Neural cell (in vitro differentiated cells): ENCODE data around the gene XRCC3.

Experiments used
- EP300 ChIP-seq: fragments of 450-650 bp; conservative IDR thresholded peaks from 2 replicates; pipeline ENCODE4 v1.6.1; 2014; ENCODE audit warnings: antibody characterized with exemption, mild to moderate bottlenecking, moderate library complexity; ENCODE audit not compliant: poor library complexity, severe bottlenecking
- EZH2 ChIP-seq: fragments of 200-600, 300-800 bp; shearing (Covaris generic), sonication (generic); IDR thresholded peaks from 2 replicates; pipeline ENCODE4 v1.6.1; 2014; ENCODE audit warnings: antibody characterized with exemption, low read length, borderline replicate concordance, mild to moderate bottlenecking; ENCODE audit not compliant: insufficient read depth, poor library complexity, severe bottlenecking
- POLR2AphosphoS5 ChIP-seq: IDR thresholded peaks from 2 replicates; pipeline ENCODE4 v1.6.1; 2012
- RAD21 ChIP-seq: fragments of 450-650 bp; conservative IDR thresholded peaks from 2 replicates; pipeline ENCODE4 v1.6.1; 2014; ENCODE audit warnings: antibody characterized with exemption, mild to moderate bottlenecking, moderate library complexity
- SMC3 ChIP-seq: fragments of 450-650 bp; conservative IDR thresholded peaks from 2 replicates; pipeline ENCODE4 v1.6.1; 2014; ENCODE audit warnings: antibody characterized with exemption, mild to moderate bottlenecking, moderate library complexity; ENCODE audit not compliant: poor library complexity
- TAF1 ChIP-seq: IDR thresholded peaks from 2 replicates; pipeline ENCODE4 v1.6.1; 2012; ENCODE audit warnings: low read depth
- TF ChIP-seq, protein P1 (sequence below): fragments of 450-650 bp; IDR thresholded peaks from 2 replicates; pipeline ENCODE4 v1.5.1; 2014; ENCODE audit warnings: antibody characterized with exemption, mild to moderate bottlenecking, moderate library complexity; ENCODE audit not compliant: poor library complexity, severe bottlenecking
- TF ChIP-seq, protein P2 (sequence below): IDR thresholded peaks from 2 replicates; pipeline ENCODE4 v1.6.1; 2012; ENCODE audit warnings: borderline replicate concordance

GRCh38 chr14:103694572-103695026 lies 20.7 kb downstream of the XRCC3 start:
- TF ChIP-seq TAF1, result no peak
- no peak for TF ChIP-seq POLR2AphosphoS5
- TF ChIP-seq, protein P1, sequence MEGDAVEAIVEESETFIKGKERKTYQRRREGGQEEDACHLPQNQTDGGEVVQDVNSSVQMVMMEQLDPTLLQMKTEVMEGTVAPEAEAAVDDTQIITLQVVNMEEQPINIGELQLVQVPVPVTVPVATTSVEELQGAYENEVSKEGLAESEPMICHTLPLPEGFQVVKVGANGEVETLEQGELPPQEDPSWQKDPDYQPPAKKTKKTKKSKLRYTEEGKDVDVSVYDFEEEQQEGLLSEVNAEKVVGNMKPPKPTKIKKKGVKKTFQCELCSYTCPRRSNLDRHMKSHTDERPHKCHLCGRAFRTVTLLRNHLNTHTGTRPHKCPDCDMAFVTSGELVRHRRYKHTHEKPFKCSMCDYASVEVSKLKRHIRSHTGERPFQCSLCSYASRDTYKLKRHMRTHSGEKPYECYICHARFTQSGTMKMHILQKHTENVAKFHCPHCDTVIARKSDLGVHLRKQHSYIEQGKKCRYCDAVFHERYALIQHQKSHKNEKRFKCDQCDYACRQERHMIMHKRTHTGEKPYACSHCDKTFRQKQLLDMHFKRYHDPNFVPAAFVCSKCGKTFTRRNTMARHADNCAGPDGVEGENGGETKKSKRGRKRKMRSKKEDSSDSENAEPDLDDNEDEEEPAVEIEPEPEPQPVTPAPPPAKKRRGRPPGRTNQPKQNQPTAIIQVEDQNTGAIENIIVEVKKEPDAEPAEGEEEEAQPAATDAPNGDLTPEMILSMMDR, result no peak
- TF ChIP-seq, protein P2, sequence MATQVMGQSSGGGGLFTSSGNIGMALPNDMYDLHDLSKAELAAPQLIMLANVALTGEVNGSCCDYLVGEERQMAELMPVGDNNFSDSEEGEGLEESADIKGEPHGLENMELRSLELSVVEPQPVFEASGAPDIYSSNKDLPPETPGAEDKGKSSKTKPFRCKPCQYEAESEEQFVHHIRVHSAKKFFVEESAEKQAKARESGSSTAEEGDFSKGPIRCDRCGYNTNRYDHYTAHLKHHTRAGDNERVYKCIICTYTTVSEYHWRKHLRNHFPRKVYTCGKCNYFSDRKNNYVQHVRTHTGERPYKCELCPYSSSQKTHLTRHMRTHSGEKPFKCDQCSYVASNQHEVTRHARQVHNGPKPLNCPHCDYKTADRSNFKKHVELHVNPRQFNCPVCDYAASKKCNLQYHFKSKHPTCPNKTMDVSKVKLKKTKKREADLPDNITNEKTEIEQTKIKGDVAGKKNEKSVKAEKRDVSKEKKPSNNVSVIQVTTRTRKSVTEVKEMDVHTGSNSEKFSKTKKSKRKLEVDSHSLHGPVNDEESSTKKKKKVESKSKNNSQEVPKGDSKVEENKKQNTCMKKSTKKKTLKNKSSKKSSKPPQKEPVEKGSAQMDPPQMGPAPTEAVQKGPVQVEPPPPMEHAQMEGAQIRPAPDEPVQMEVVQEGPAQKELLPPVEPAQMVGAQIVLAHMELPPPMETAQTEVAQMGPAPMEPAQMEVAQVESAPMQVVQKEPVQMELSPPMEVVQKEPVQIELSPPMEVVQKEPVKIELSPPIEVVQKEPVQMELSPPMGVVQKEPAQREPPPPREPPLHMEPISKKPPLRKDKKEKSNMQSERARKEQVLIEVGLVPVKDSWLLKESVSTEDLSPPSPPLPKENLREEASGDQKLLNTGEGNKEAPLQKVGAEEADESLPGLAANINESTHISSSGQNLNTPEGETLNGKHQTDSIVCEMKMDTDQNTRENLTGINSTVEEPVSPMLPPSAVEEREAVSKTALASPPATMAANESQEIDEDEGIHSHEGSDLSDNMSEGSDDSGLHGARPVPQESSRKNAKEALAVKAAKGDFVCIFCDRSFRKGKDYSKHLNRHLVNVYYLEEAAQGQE, result no peak
- TF ChIP-seq SMC3, result no peak
- no peak for TF ChIP-seq EZH2
- no peak for TF ChIP-seq RAD21
- TF ChIP-seq EP300, result no peak
